GM21360 (cell line): ENCODE measurements around the gene IGF2BP2.
"Not testable (repeated sequence)": the region's sequence is repeated elsewhere in the genome, so short reads cannot be mapped to it uniquely, and the experiment has no call there.

Experiments used
- ATAC-seq: cut with Tn5 transposase; IDR thresholded peaks from one replicate; pipeline ENCODE4 v1.9.1; 2021; ENCODE audit warnings: mild to moderate bottlenecking, moderate library complexity; ENCODE audit not compliant: unreplicated experiment

The IGF2BP2 gene

GRCh38 chr3:185678027-185678426 lies 146.8 kb downstream of the IGF2BP2 start:
- ATAC-seq, result no peak

DNA sequence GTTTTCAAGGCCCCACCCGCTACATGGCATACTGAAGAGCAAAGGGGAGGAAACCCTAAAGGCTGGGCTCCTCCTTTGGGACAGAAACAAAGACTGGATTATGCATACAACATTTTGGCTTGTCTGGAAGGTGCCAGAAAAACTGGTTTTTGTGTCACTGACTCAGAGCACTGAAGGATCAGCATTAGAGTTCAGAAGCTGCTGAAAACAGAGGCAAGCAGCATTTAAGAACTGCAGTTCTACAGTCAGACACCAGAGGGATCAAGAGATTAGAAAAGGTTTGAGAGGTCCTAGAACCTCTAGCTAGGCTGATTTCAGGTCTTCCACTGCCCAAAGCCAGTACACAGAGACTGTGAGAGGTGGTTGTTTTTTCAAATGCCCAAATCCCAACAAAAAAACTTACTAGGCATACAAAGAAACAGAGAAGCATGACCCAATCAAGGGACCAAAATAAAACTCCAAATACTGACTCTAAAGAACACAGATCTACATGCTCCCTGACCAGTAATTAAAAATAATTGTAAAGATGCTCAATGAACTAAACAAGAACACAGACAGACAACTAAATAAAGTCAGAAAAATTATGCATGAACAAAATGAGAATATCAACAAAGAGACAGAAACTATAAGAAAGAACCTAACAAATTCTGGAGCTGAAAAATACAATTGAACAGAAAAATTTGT lies 147.6 kb downstream of the IGF2BP2 start:
- ATAC-seq, result no peak

- no peak for ATAC-seq
These were observed 157.3 kb downstream of the IGF2BP2 start for GRCh38 chr3:185667574-185667973.

DNA sequence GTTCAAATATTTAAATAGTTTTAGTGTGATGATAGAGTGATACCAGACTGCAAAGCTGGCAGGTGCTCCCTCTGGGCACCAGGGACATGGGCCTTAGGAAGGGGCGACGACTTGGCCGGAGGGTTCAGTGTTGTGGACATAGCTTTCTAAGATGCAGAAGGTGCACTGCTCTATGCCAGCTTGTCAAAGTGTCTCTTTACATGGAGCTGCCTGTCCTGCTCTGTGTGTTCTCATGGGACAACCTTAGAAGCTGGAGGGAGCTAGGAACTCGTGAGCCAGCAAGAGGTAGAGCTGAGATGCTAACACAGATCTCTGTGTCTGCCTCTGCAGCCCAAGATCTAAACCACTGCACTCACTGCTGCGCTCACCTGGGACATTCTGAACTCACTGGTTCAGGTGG lies 160.9 kb downstream of the IGF2BP2 start:
- no peak for ATAC-seq

DNA sequence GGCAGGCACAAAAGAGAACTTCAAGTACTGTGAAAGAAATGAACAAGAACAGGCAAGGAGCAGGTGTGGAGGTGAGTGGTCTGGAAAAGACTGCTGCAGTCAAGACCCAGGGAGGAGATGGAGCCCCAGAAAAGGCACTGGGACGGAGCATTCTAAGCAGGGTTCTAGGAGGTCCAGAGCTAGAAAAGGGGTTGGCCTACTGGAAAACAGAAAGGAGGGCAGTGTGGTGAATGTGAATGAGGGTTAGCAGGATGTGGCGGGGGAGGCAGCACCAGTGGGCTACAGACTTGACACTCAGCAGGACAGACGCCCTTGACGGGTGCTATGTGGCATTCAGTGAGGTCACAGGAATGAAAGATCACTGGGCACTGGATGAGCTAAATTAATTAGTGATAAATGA lies 163.1 kb downstream of the IGF2BP2 start:
- ATAC-seq, result no peak

- not testable (repeated sequence) for ATAC-seq
These were observed 163.5 kb downstream of the IGF2BP2 start for GRCh38 chr3:185661296-185661695.

DNA sequence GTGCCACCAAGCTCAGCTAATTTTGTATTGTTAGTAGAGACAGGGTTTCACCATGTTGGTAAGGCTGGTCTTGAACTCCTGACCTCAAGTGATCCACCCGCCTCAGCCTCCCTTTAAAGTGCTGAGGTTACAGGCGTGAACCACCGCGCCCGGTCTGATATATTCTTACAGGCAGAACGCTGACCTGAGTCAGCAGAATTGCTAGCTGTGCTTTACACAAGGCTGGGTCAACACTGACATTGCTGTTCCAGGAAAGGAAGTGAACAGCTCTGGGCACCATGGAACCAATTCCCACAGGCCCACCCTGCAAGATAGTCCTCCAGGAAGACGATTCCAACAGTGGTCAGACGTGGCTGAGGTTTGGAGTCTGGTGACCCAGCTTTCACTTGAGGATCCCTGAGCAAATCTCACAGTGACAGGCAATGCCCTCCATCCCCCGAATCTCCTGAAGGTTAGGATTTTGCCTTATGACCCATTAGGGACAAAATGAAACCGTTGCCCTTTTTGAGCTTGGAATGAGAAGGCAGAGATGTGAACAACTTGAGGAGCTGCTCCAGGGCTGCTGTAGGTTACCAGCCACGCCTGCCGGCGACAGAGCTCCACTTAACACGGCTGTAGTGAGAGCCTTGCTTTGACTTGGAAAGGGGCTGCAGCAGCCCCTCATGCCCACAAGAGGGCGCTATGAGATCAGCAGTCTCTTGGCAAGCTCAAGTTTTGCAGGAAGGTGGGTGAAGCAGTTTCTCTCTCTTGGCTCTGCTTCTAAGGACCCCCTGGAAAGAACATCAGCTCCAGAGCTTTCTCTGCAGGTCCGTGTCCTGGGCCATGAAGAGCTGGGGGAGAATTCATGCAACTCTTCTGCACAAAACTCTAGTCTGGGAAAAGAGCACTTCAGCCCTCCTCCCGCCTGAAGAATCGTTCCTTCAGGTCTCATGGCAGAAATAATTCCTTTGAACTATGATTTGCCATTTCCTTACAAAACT lies 164.6 kb downstream of the IGF2BP2 start:
- ATAC-seq, result peak; percentile 77

DNA sequence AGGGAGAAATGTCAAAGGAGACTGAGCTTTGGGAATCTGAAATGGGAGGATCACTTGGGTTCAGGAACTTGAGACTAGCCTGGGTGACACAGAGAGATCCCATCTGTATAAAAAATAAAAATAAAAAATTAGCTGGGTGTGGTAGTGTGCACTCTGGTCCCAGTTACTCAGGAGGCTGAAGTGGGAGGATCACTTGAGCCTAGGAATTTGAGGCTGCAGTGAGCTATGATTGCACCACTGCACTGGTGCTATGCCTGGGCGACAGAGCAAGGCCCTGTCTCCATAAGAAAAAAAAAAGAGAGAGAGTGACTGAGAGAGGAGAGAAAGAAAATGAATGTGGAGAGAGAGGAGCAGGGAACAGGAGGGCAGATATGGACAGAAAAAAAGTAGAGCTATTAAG lies 165.9 kb downstream of the IGF2BP2 start:
- ATAC-seq, result no peak

DNA sequence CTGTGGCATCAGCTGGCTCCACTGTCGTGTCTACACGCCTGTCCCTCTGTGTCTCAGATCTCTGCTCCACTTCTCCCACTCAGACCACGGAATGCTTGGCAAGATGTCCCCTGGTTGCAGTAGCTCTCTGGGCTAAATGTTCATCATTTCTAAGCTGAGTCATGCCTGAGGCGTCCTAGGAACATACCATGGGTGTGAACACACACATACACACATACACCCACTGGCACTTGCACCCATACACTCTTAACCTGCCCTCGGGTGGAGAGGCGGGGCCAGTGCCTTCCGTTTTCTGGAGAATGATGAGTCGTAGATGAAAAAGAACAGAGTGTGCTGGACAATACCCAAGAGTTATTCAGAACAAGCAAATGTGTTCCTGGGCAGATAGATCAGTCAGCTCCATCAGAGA lies 166.3 kb downstream of the IGF2BP2 start:
- ATAC-seq, result no peak

DNA sequence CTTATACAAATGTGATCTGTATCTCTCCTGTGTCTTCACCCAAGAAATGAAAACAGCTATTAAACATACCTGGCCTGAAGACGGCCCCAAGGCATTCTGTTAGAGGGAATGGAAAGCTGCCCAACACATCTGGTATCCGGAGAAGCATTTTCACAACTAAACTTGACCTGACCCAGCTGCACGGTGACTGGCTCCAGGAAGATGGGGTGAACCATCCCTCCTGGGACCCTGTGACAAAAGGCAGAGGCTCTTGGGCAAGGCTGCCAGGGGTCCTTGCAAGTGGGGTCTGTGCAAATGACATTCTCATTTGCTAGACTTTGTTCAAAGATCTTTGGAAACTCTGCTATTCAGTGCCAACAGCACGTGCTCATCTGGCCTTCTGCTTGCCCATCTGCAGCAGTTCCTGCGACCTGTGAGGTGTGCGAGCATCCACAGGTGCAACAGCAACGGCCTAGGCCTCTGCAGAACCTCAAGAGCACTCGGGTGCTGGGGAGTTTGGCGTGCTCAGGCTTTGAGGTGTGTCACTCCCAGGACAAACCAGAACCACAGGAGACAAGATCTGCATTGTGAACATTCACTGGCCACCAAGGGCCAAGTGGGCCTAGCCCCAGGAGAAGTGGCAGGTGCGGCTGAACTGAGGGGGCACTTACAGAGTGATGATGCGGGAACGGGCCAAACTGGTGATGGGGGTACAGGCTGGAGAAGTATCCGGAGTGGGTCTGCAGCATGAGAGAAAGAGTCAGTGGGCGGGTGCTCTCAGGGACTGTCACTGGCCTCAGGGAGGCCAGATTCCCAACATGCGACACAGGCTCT lies 166.9 kb downstream of the IGF2BP2 start:
- no peak for ATAC-seq

- ATAC-seq, result no peak
These were observed 167.6 kb downstream of the IGF2BP2 start for GRCh38 chr3:185657211-185657610.

DNA sequence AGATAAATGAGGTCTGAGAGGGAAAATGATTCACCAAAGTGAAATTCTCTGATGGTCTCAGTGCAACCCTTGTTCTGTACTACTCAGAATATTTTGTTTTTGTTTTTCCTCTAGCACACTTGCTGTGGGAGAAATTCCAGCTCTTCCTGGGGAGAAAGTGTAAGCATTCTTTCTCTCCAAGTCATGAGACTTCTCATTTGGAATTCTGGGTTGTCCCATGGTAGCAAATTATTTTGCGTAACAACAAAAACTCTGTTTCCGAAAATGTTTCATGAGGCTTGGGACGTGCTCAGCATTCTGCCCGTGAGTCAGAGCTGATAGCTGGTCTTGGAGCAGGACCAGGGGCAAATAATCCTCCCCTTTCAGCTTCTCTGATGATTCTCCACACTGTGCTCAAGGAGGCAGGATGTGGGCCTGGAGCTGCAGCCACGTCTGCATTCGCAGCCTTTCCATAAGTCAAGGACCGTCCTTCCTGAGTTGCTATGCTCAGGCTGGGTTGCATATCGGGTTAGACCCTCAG lies 168.5 kb downstream of the IGF2BP2 start:
- ATAC-seq, result no peak

DNA sequence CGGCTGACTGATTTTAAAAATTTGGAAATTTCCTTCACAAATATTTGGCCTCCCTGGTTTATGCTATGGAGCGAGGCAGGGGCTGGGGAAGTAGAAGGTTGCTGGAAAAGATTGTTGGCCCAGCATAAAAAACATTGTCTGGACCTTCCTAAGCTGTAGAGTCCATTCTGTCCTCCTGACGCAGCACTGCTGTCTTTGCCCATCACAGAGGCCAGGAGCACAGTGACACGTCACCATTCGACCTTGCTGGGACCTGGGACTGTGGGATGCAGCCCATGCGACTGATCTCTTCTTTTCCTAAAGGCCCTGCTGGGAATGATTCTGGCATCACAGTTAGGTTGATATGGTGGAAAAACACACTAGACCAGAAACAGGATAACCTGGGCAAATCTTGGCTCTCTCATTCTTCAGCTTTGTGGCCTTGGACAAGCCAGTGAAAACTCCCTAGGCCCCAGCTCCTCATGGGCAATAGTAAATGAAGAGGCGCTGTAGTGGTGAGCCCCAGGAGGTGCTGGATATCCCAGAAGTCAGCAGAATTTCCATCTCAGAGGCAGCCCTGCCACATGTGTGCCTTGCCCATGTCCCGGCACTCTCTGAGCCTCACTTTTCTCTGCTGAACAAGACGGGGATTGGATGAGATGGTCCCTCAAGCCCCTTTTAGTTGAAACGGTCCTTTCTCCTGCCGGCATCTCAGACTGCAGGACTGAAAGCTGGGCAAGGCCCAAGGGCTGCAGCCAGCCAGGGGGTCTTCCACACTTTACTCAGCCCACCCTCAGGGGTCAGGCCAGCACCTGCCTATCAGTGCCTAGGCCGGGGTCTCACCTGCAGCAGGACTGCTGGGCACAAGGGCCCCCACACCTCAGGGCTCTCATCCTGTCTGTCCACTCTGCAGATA lies 169.2 kb downstream of the IGF2BP2 start:
- no peak for ATAC-seq

GRCh38 chr3:185654758-185655145 lies 170.1 kb downstream of the IGF2BP2 start:
- ATAC-seq, result no peak

DNA sequence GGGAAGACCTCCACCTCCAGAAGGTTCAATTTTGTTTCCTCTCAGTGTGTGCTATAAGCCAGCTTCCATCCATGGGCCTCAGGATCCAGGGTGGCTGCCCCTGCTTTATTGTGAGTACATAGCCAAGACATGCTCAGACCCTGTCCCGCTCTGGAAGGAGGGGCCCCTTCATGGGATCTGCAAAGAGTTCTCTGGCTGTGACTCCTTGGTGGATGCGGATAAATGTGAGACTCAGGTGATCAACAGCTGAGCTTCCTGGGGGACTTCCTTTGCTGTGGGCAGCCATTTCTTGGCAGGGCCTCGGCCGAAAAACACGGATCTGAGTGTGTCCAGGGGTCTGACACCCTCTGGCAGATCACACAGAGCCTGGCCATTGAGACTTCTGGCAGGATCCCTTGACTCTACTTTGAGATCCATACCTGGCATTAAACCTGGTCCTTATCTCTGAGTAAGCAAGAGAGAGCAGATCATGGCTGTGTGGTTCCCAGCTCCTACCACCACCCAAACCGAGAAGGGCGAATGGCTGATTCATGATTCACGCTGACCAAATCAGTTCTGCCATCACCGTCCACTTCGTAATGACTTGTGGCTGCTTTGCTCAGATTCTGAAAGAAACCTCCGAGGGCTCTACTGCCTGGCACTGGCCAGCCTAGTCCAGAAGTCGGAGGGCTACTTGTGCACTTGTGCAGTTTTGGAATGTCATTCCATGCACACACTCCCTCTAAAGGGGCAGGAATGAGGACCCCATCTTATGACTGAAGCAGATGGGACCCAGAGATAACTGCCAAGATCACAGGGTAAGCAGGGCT lies 170.7 kb downstream of the IGF2BP2 start:
- no peak for ATAC-seq

DNA sequence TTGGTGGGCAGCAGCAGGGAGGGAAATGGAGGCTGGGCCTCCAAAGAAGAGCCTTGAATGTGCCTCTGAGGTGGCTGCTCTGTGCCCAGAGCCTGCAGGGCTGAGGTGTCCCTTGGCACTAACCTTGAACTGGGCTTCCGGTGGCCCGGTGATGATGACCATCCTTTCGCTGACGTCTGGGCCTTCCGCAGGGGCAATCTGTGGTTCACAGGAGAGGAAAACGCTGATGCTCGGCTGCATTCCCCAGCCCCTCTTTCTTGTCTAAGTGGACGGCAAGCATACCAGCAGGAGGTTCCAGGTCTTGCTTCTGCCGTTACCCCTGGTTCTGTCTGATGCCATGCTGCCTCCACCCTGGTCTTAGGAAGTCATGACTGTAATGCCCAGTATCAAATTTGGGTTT lies 172.9 kb downstream of the IGF2BP2 start:
- ATAC-seq, result no peak

DNA sequence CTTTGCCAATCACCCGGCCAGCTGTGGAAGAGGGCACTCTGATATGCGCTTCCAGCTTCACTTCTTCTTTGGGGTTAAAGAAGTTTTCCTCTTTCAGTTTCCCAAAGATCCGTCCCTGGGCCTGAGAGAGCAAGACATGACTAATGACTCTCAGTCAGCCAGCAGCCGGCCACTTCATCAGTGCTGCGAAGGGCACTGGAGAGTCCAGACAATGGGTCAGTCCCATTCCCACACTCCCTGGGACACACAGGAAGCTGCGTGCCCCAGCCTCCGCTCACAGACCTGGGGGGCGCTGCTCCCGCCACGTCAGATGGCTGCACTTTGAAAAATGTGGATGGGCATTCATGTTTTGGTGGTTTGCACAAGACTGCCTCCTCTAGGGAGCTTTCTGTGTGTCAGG lies 175.4 kb downstream of the IGF2BP2 start:
- no peak for ATAC-seq

DNA sequence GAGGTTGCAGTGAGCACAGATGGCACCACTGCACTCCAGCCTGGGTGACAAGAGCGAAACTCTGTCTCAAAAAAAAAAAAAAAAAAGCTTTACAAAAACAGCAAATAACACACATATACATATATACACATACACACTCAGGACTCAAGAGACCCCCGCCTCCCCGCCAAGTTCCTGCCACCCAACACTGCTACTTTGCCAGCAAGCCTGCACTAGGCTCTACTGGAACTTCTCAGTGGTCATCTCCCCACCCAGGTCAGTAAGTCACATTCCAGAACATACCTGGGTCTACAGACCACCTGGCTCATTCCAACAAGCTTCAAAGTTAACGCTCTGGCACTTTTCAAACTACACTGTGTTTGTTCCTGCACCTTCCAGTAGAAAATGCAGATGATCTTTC lies 176.4 kb downstream of the IGF2BP2 start:
- ATAC-seq, result no peak

GRCh38 chr3:185647880-185648210 lies 177.0 kb downstream of the IGF2BP2 start:
- ATAC-seq, result no peak
